Ishikawa (cell line): Measurements from ENCODE around the gene TMEM222.

Experiments used
- FOXM1 ChIP-seq: IDR thresholded peaks from 2 replicates; pipeline ENCODE4 v1.6.1; 2012; ENCODE audit warnings: low read depth, borderline replicate concordance
- MAX ChIP-seq: IDR thresholded peaks from 2 replicates; pipeline ENCODE4 v1.6.1; 2012
- TAF1 ChIP-seq: IDR thresholded peaks from 2 replicates; pipeline ENCODE4 v1.6.1; 2012; ENCODE audit warnings: low read depth, mild to moderate bottlenecking
- YY1 ChIP-seq: IDR thresholded peaks from 2 replicates; pipeline ENCODE4 v1.6.1; 2012; ENCODE audit warnings: low read depth

GRCh38 chr1:27330786-27331185, 8.8 kb downstream of the TMEM222 start:
- no peak for TF ChIP-seq FOXM1
- TF ChIP-seq MAX = no peak
- no peak for TF ChIP-seq YY1
- no peak for TF ChIP-seq TAF1
